ENCODE data around the gene ARHGAP45. TPM values are rescaled to one million over a fixed set of nuclear protein-coding genes. Genes with fewer than 3 reads are reported as not detected.

Gene ARHGAP45
- polyA plus RNA-seq, 2 donors, result 8.9 to 17.7 TPM

DNA sequence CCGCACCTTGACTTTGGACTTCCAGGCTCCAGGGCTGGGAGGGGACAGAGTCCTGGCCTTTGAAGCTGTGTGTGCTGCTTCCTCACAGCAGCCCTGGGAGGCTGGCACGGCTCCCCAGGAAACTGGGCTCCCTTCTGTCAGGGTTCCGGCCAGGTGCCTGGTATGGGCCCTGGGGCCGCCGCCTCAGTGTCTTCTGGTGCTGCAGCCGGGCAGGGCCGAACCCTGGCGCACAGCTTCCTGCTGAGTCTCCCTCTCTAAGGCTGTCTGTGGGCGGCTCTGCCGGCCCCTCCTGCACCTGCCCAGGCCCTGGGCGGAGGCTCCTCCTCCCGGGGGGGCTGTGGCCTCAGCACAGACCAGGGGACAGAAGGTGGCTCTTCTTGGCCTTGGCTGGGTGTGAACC lies 69.2 kb downstream of the ARHGAP45 start:
- Histone ChIP-seq H3K9me3 (ENCODE audit: control insufficient read depth in 2 of 2, insufficient read depth in 1 of 2, low read depth in 1 of 2, low read length in 1 of 2) (no peaks in the 10 kb centered on the region), H3K4me1 (ENCODE audit: control insufficient read depth in 2 of 2, insufficient read depth in 2 of 2, low read length in 1 of 2) (peaks cover 11 to 37% of the 10 kb centered on the region in 2 donors), H3K27me3 (ENCODE audit: control insufficient read depth in 1 of 2, insufficient read depth in 2 of 2, low read length in 2 of 2) (no peaks in the 10 kb centered on the region), H3K36me3 (ENCODE audit: control insufficient read depth in 2 of 2, insufficient read depth in 2 of 2, low read length in 1 of 2) (peaks cover 0 to 19% of the 10 kb centered on the region in 2 donors), H3K4me3 (ENCODE audit: low read depth in 1 of 2, low read length in 2 of 2) (peak overlapping the region in 1 of 2 donors; percentile 5), H3K27ac (ENCODE audit: low read depth in 2 of 2, low read length in 1 of 2) (peak overlapping the region; percentile 66 to 69)
- WGBS, 2 donors, result 34 to 45% methylated on average over 12 of the region's 12 CpGs

Other genes with a start within 250 kb of the ARHGAP45 start
- gene PLPPR3, start 245.2 kb upstream of the ARHGAP45 start, polyA plus RNA-seq, result not detected
- not detected for gene AZU1, start 239.3 kb upstream of the ARHGAP45 start, polyA plus RNA-seq
- not detected for gene PRTN3, start 226.2 kb upstream of the ARHGAP45 start, polyA plus RNA-seq
- under 1 TPM; 0.24 to 0.68 TPM for gene ELANE, start 214.9 kb upstream of the ARHGAP45 start, polyA plus RNA-seq
- 10 to 100 TPM; 32.6 to 95.2 TPM for gene CFD, start 207.5 kb upstream of the ARHGAP45 start, polyA plus RNA-seq
- gene MED16, start 174.0 kb upstream of the ARHGAP45 start, polyA plus RNA-seq, result 10 to 100 TPM; 33.0 to 46.2 TPM
- gene RNU6-9, start 173.7 kb upstream of the ARHGAP45 start, polyA plus RNA-seq, result not detected
- 10 to 100 TPM; 66.1 to 84.8 TPM for gene R3HDM4, start 153.9 kb upstream of the ARHGAP45 start, polyA plus RNA-seq
- gene KISS1R, start 149.8 kb upstream of the ARHGAP45 start, polyA plus RNA-seq, result under 1 TPM in 1 of 2 donors, not detected in 1; 0.01 TPM
- gene ARID3A, start 141.1 kb upstream of the ARHGAP45 start, polyA plus RNA-seq, result 1 to 10 TPM; 1.3 to 5.2 TPM
- gene WDR18, start 82.8 kb upstream of the ARHGAP45 start, polyA plus RNA-seq, result 10 to 100 TPM; 36.2 to 44.8 TPM
- under 1 TPM; 0.01 to 0.04 TPM for gene GRIN3B, start 66.7 kb upstream of the ARHGAP45 start, polyA plus RNA-seq
- gene TMEM259, start 46.0 kb upstream of the ARHGAP45 start, polyA plus RNA-seq, result 100 to 1,000 TPM; 142 to 238 TPM
- gene RNU6-2, start 45.6 kb upstream of the ARHGAP45 start, polyA plus RNA-seq, result not detected
- 100 to 1,000 TPM in 1 of 2 donors, 10 to 100 TPM in 1; 84.4 to 106 TPM for gene CNN2, start 40.6 kb upstream of the ARHGAP45 start, polyA plus RNA-seq
- 10 to 100 TPM; 11.4 to 26.4 TPM for gene ABCA7, start 27.1 kb upstream of the ARHGAP45 start, polyA plus RNA-seq
- gene POLR2E, start 28.2 kb downstream of the ARHGAP45 start, polyA plus RNA-seq, result 100 to 1,000 TPM in 1 of 2 donors, 10 to 100 TPM in 1; 77.9 to 162 TPM
- 100 to 1,000 TPM; 271 to 294 TPM for gene GPX4, start 36.8 kb downstream of the ARHGAP45 start, polyA plus RNA-seq
- gene SBNO2, start 107.1 kb downstream of the ARHGAP45 start, polyA plus RNA-seq, result 10 to 100 TPM; 43.1 to 56.5 TPM
- 10 to 100 TPM; 38.8 to 61.4 TPM for gene STK11, start 138.6 kb downstream of the ARHGAP45 start, polyA plus RNA-seq
- 1 to 10 TPM in 1 of 2 donors, under 1 TPM in 1; 0.95 to 1.3 TPM for gene CBARP, start 170.8 kb downstream of the ARHGAP45 start, polyA plus RNA-seq
- gene ATP5F1D, start 174.6 kb downstream of the ARHGAP45 start, polyA plus RNA-seq, result 100 to 1,000 TPM; 234 to 289 TPM
- 10 to 100 TPM; 36.4 to 38.7 TPM for gene MIDN, start 181.4 kb downstream of the ARHGAP45 start, polyA plus RNA-seq
- gene CIRBP, start 202.2 kb downstream of the ARHGAP45 start, polyA plus RNA-seq, result 100 to 1,000 TPM; 231 to 265 TPM
- 10 to 100 TPM; 45.8 to 46.7 TPM for gene FAM174C, start 208.4 kb downstream of the ARHGAP45 start, polyA plus RNA-seq
- gene EFNA2, start 218.7 kb downstream of the ARHGAP45 start, polyA plus RNA-seq, result under 1 TPM; 0.18 to 0.39 TPM

Measured in esophagus (tissue), 2 donors.